Measurements from ENCODE around the gene OR2L3. TPM values are rescaled to one million over a fixed set of nuclear protein-coding genes. Genes with fewer than 3 reads are reported as not detected.

OR2L3 gene
- total RNA-seq, 3 donors from 2014 or later, result 0.15 to 0.33 TPM; not detected in 1

- Histone ChIP-seq H3K9me3 (no peaks in the 10 kb centered on the region), H3K4me1 (no peaks in the 10 kb centered on the region), H3K27ac (no peak overlapping the region), H3K27me3 (no peaks in the 10 kb centered on the region), H3K4me3 (no peak overlapping the region), H3K36me3 (no peaks in the 10 kb centered on the region)
- no peak for TF ChIP-seq POLR2AphosphoS5 (IDR thresholded peaks at IDR 0.05)
- TF ChIP-seq, protein P1, sequence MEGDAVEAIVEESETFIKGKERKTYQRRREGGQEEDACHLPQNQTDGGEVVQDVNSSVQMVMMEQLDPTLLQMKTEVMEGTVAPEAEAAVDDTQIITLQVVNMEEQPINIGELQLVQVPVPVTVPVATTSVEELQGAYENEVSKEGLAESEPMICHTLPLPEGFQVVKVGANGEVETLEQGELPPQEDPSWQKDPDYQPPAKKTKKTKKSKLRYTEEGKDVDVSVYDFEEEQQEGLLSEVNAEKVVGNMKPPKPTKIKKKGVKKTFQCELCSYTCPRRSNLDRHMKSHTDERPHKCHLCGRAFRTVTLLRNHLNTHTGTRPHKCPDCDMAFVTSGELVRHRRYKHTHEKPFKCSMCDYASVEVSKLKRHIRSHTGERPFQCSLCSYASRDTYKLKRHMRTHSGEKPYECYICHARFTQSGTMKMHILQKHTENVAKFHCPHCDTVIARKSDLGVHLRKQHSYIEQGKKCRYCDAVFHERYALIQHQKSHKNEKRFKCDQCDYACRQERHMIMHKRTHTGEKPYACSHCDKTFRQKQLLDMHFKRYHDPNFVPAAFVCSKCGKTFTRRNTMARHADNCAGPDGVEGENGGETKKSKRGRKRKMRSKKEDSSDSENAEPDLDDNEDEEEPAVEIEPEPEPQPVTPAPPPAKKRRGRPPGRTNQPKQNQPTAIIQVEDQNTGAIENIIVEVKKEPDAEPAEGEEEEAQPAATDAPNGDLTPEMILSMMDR (IDR thresholded peaks at IDR 0.05), result no peak
- no peak for TF ChIP-seq POLR2A (IDR thresholded peaks at IDR 0.05)
- intact Hi-C loops (cut with DNase I; ENCODE audit: low total_unique reads), result no loop called here
- DNase-seq (ENCODE audit: low spot score in 2 of 2), result no peak
These were observed 51.9 kb downstream of the OR2L3 start for GRCh38 chr1:248098529-248098928.

DNA sequence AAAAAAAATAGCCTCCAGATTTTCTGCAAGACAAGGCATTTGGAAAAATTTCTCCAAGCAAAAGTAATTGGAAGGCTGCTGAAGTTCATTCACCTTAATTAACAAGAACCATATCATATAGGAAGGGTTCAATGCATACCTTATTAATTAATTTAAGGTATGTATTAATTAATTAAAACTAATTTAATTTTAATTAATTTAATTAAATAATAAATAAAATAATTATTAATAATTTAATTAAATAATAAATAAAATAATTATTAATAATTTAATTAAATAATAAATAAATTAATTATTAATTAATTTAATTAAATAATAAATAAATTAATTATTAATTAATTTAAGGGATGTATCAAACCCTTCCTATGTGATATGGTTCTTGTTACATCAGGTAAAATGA lies 56.2 kb downstream of the OR2L3 start:
- DNase-seq (ENCODE audit: low spot score in 2 of 2), result no peak
- H3K4me3 ChIP-seq, result no peak overlapping the region
- no peaks in the 10 kb centered on the region for H3K36me3 ChIP-seq
- TF ChIP-seq, protein P1 (IDR thresholded peaks at IDR 0.05), result no peak
- TF ChIP-seq POLR2AphosphoS5 (IDR thresholded peaks at IDR 0.05) (no peak), POLR2A (IDR thresholded peaks at IDR 0.05) (no peak)
- no peaks in the 10 kb centered on the region for H3K4me1 ChIP-seq
- intact Hi-C loops (cut with DNase I; ENCODE audit: low total_unique reads), result loop anchor here (10.0 kb wide), 1 partner anchor 918 kb away; no protein-coding TSS in a partner anchor
- no peak overlapping the region for H3K27ac ChIP-seq
- no peaks in the 10 kb centered on the region for H3K27me3 ChIP-seq
- peaks cover 7 to 27% of the 10 kb centered on the region in 2 donors for H3K9me3 ChIP-seq

DNA sequence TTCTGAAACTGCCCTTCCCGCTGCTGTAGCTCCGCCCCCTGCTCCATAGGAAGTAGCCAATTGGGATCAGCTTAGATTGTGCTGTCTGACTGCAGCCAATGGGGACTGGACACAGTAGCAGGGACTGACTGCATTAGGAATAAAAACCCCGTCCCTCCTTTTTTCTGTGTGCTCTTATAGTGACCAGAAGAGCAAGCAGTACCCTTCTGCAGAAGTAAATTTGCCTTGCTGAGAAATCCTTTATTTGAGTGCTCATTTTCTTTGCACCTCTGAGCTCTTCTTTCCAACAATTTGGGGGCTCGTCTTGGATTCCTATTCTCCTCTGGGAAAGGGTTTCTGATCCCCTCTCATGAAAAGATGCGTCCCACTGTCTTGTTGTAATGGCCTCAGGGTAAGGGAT lies 64.5 kb downstream of the OR2L3 start:
- Histone ChIP-seq H3K4me3 (no peak overlapping the region), H3K4me1 (no peaks in the 10 kb centered on the region), H3K27me3 (no peaks in the 10 kb centered on the region), H3K9me3 (peaks cover 21 to 49% of the 10 kb centered on the region in 2 donors), H3K36me3 (no peaks in the 10 kb centered on the region), H3K27ac (no peak overlapping the region)
- intact Hi-C loops (cut with DNase I; ENCODE audit: low total_unique reads), result no loop called here
- no peak for TF ChIP-seq POLR2A (IDR thresholded peaks at IDR 0.05)
- no peak for TF ChIP-seq POLR2AphosphoS5 (IDR thresholded peaks at IDR 0.05)
- TF ChIP-seq, protein P1 (IDR thresholded peaks at IDR 0.05), result no peak
- no peak for DNase-seq (ENCODE audit: low spot score in 2 of 2)

Other genes starting within 250 kb of the OR2L3 start
- gene OR14A16, start 222.7 kb upstream of the OR2L3 start, total RNA-seq, result not detected
- not detected for gene OR11L1, start 204.9 kb upstream of the OR2L3 start, total RNA-seq
- gene TRIM58, start 189.6 kb upstream of the OR2L3 start, total RNA-seq, result 1 to 10 TPM in 2 of 3 donors, under 1 TPM in 1; 0.32 to 4.6 (median 1.0) TPM
- 1 to 10 TPM in 1 of 3 donors, not detected in 2; 3.6 TPM for gene OR2W3, start 151.2 kb upstream of the OR2L3 start, total RNA-seq
- not detected for gene OR2T8, start 126.6 kb upstream of the OR2L3 start, total RNA-seq
- gene OR2AJ1, start 121.9 kb upstream of the OR2L3 start, total RNA-seq, result not detected
- 1 to 10 TPM in 1 of 3 donors, under 1 TPM in 1, not detected in 1; 0.73 to 1.3 TPM for gene OR2L8, start 98.0 kb upstream of the OR2L3 start, total RNA-seq
- gene OR2AK2, start 81.6 kb upstream of the OR2L3 start, total RNA-seq, result under 1 TPM in 1 of 3 donors, not detected in 2; 0.44 TPM
- gene OR2L5, start 33.2 kb upstream of the OR2L3 start, total RNA-seq, result under 1 TPM in 2 of 3 donors, not detected in 1; 0.44 to 0.66 TPM
- gene OR2L2, start 16.8 kb upstream of the OR2L3 start, total RNA-seq, result under 1 TPM in 2 of 3 donors, not detected in 1; 0.66 to 0.73 TPM
- gene OR2L13, start 48.3 kb downstream of the OR2L3 start, total RNA-seq, result under 1 TPM in 2 of 3 donors, not detected in 1; 0.29 to 0.33 TPM
- not detected for gene OR2M5, start 98.3 kb downstream of the OR2L3 start, total RNA-seq
- not detected for gene OR2M2, start 128.0 kb downstream of the OR2L3 start, total RNA-seq
- under 1 TPM in 2 of 3 donors, not detected in 1; under 0.01 to 0.29 TPM for gene OR2M3, start 150.4 kb downstream of the OR2L3 start, total RNA-seq
- gene OR2M4, start 184.6 kb downstream of the OR2L3 start, total RNA-seq, result under 1 TPM in 2 of 3 donors, not detected in 1; under 0.01 to 0.29 TPM
- not detected for gene OR2T33, start 231.1 kb downstream of the OR2L3 start, total RNA-seq